Astrocyte (in vitro differentiated cells and primary cell): ENCODE results near the gene CD300A. TPM values are rescaled to one million over a fixed set of nuclear protein-coding genes. Genes with fewer than 3 reads are reported as not detected.
A peak's percentile ranks its signal among the peaks of the same experiment; 100 is the strongest.

Experiments used
- DNase-seq: peaks from one replicate; pipeline ENCODE4 v3.0.0-alpha.2; 2010; ENCODE audit warnings: low read depth
- FAIRE-seq: peaks from 2 replicates; lab custom pipeline; 2011; peaks lifted over from hg19 to GRCh38; lab: Jason Lieb, UNC
- H2AFZ ChIP-seq: 2 replicates; pipeline ENCODE4 v1.6.0; 2012; ENCODE audit warnings: low read depth, low read length, inconsistent platforms
- H3K27ac ChIP-seq: 2 replicates; pipeline ENCODE4 v1.5.1; 2011; ENCODE audit warnings: low read depth, low read length, inconsistent platforms
- H3K27me3 ChIP-seq: 2 replicates; pipeline ENCODE4 v1.6.0; 2011; ENCODE audit warnings: low read length, inconsistent platforms; ENCODE audit not compliant: insufficient read depth
- H3K36me3 ChIP-seq: 2 replicates; pipeline ENCODE4 v1.5.1; 2011; ENCODE audit warnings: low read length, inconsistent platforms; ENCODE audit not compliant: insufficient read depth
- H3K4me1 ChIP-seq: 2 replicates; pipeline ENCODE4 v1.5.1; 2011; ENCODE audit warnings: low read length, inconsistent platforms; ENCODE audit not compliant: insufficient read depth
- H3K4me2 ChIP-seq: 2 replicates; pipeline ENCODE4 v1.6.0; 2012; ENCODE audit warnings: low read length, inconsistent platforms
- H3K4me3 ChIP-seq: 2 replicates; pipeline ENCODE4 v1.5.1; 2011; ENCODE audit warnings: low read depth, mild to moderate bottlenecking, low read length, inconsistent platforms; ENCODE audit not compliant: insufficient read depth
- H3K79me2 ChIP-seq: 2 replicates; pipeline ENCODE4 v1.6.0; 2012; ENCODE audit warnings: mild to moderate bottlenecking, low read length, inconsistent platforms; ENCODE audit not compliant: insufficient read depth
- H3K9ac ChIP-seq: 2 replicates; pipeline ENCODE4 v1.6.0; 2012; ENCODE audit warnings: mild to moderate bottlenecking, low read length, inconsistent platforms
- H3K9me3 ChIP-seq: 2 replicates; pipeline ENCODE4 v1.5.1; 2012; ENCODE audit warnings: low read depth, mild to moderate bottlenecking, low read length, inconsistent platforms; ENCODE audit not compliant: insufficient read depth
- H4K20me1 ChIP-seq: 2 replicates; pipeline ENCODE4 v1.6.0; 2012; ENCODE audit warnings: low read length, inconsistent platforms; ENCODE audit not compliant: insufficient read depth
- H3K27ac Mint-ChIP-seq: one replicate; pipeline ENCODE4 v1.8.0; 2021; ENCODE audit warnings: mild to moderate bottlenecking, mixed read lengths; ENCODE audit not compliant: unreplicated experiment
- H3K27me3 Mint-ChIP-seq: one replicate; pipeline ENCODE4 v1.8.0; 2021; ENCODE audit warnings: low read depth, mixed read lengths; ENCODE audit not compliant: unreplicated experiment
- H3K36me3 Mint-ChIP-seq: one replicate; pipeline ENCODE4 v1.8.0; 2021; ENCODE audit warnings: low read depth, mixed read lengths; ENCODE audit not compliant: unreplicated experiment
- H3K4me1 Mint-ChIP-seq: one replicate; pipeline ENCODE4 v1.8.0; 2021; ENCODE audit warnings: low read depth, mixed read lengths; ENCODE audit not compliant: unreplicated experiment
- H3K4me3 Mint-ChIP-seq: one replicate; pipeline ENCODE4 v1.8.0; 2021; ENCODE audit warnings: mild to moderate bottlenecking, moderate library complexity, mixed read lengths; ENCODE audit not compliant: unreplicated experiment
- H3K9me3 Mint-ChIP-seq: one replicate; pipeline ENCODE4 v1.8.0; 2021; ENCODE audit warnings: mild to moderate bottlenecking, mixed read lengths; ENCODE audit not compliant: unreplicated experiment
- CTCF ChIP-seq: IDR thresholded peaks from 2 replicates; pipeline ENCODE4 v1.5.1; 2011; ENCODE audit warnings: low read depth, mild to moderate bottlenecking, inconsistent platforms, low read length, moderate library complexity; ENCODE audit not compliant: insufficient read depth
- EZH2 ChIP-seq: IDR thresholded peaks from 2 replicates; pipeline ENCODE4 v1.6.1; 2012; ENCODE audit warnings: mild to moderate bottlenecking, low read length, inconsistent platforms; ENCODE audit not compliant: insufficient read depth
- total RNA-seq: library from RNA; stranded (reverse); gene quantifications from 2 replicates; pipeline ENCODE4 v1.2.1, GENCODE V29; 2021

The CD300A gene
- total RNA-seq, 1 donor from 2014 or later, result not detected

GRCh38 chr17:74435775-74436359 is 30.6 kb upstream of the CD300A start:
- Histone ChIP-seq H3K4me1 (peaks cover 8% of the 10 kb centered on the region), H3K27ac (no peak overlapping the region), H3K27me3 (peaks cover 13% of the 10 kb centered on the region), H3K9me3 (no peaks in the 10 kb centered on the region), H2AFZ (no peak overlapping the region), H3K9ac (no peak overlapping the region), H3K36me3 (no peaks in the 10 kb centered on the region), H3K79me2 (no peaks in the 10 kb centered on the region), H3K4me3 (no peak overlapping the region), H4K20me1 (peaks cover 5% of the 10 kb centered on the region), H3K4me2 (no peak overlapping the region)
- TF ChIP-seq EZH2, result no peak
- no peak for TF ChIP-seq CTCF
- H3K27ac Mint-ChIP-seq, result no peak overlapping the region
- H3K27me3 Mint-ChIP-seq, result no peaks in the 10 kb centered on the region
- peaks cover 20% of the 10 kb centered on the region for H3K4me1 Mint-ChIP-seq
- FAIRE-seq (no peak), DNase-seq (no peak)
- peaks cover 7% of the 10 kb centered on the region for H3K9me3 Mint-ChIP-seq
- H3K36me3 Mint-ChIP-seq, result peaks cover 30% of the 10 kb centered on the region
- H3K4me3 Mint-ChIP-seq, result peak overlapping the region; percentile 3

DNA sequence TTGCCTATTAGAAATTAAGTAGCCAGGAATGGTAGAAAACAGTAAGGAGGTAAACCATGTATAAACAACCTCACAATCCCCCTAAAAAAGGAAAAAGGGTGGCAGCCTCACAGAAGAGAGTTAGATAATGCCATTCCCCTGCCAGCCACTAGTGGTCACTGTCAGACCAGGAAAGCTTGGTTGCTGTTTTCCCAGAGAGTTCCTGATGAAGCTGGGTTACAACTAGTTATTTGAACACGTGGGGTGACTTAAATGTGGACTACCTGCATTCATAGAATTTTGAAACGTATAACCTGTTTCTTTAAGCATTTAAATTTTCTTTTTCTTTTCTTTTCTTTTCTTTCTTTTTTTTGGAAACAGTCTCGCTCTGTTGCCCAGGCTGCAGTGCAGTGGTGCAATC is 28.7 kb upstream of the CD300A start:
- no peak overlapping the region for H2AFZ ChIP-seq
- H3K36me3 ChIP-seq, result no peaks in the 10 kb centered on the region
- no peaks in the 10 kb centered on the region for H3K79me2 ChIP-seq
- DNase-seq (no peak), FAIRE-seq (no peak)
- H3K4me1 ChIP-seq, result peaks cover under 1% of the 10 kb centered on the region
- H3K4me2 ChIP-seq, result no peak overlapping the region
- no peak overlapping the region for H3K4me3 ChIP-seq
- no peak overlapping the region for H3K9ac ChIP-seq
- Mint-ChIP-seq H3K4me3 (no peak overlapping the region), H3K27ac (no peak overlapping the region), H3K36me3 (peaks cover 34% of the 10 kb centered on the region), H3K9me3 (peaks cover 7% of the 10 kb centered on the region), H3K4me1 (peaks cover 20% of the 10 kb centered on the region), H3K27me3 (no peaks in the 10 kb centered on the region)
- peaks cover 7% of the 10 kb centered on the region for H3K27me3 ChIP-seq
- H3K27ac ChIP-seq, result no peak overlapping the region
- TF ChIP-seq CTCF (peak; percentile 69), EZH2 (no peak)
- no peaks in the 10 kb centered on the region for H3K9me3 ChIP-seq
- H4K20me1 ChIP-seq, result peaks cover 5% of the 10 kb centered on the region
